Caki2 (cell line): Measurements from ENCODE around the gene NDEL1. TPM values are rescaled to one million over a fixed set of nuclear protein-coding genes. Genes with fewer than 3 reads are reported as not detected.

Source experiments
- total RNA-seq: library from RNA; depleted of rRNA; stranded (reverse); fragments of >200 nt; shearing (Covaris generic); gene quantifications from 2 replicates; pipeline ENCODE4 v1.2.3, GENCODE V29; 2014; ENCODE audit warnings: low replicate concordance; rRNA removed

Gene NDEL1
- total RNA-seq, 1 experiment from 2014 or later = 29.1 TPM

Other genes with a start within 250 kb of the NDEL1 start
- 7.0 and 8.7 TPM in 2 replicates for gene BORCS6, start 245.7 kb upstream of the NDEL1 start, total RNA-seq
- gene AURKB, start 225.3 kb upstream of the NDEL1 start, total RNA-seq = 67.6 and 78.3 TPM in 2 replicates
- gene CTC1, start 187.8 kb upstream of the NDEL1 start, total RNA-seq = 0.38 and 1.2 TPM in 2 replicates
- 30.2 and 38.5 TPM in 2 replicates for gene PFAS, start 186.6 kb upstream of the NDEL1 start, total RNA-seq
- gene RANGRF, start 147.2 kb upstream of the NDEL1 start, total RNA-seq = 13.8 and 28.6 TPM in 2 replicates
- 0.81 TPM in 1 of 2 replicates, not detected in the other for gene SLC25A35, start 140.5 kb upstream of the NDEL1 start, total RNA-seq
- gene ARHGEF15, start 125.6 kb upstream of the NDEL1 start, total RNA-seq = not detected in 2 replicates
- not detected in 2 replicates for gene ODF4, start 96.0 kb upstream of the NDEL1 start, total RNA-seq
- gene RPL26, start 52.7 kb upstream of the NDEL1 start, total RNA-seq = 2,280 and 2,521 TPM in 2 replicates
- gene RNF222, start 38.1 kb upstream of the NDEL1 start, total RNA-seq = not detected in 2 replicates
- gene MYH10, start 194.8 kb downstream of the NDEL1 start, total RNA-seq = 3.4 and 4.3 TPM in 2 replicates